SKM-1 treated with dmso at 0.1 percent for 144 hours (cell line): ENCODE results near the gene FGD5.

Experiments
- DNase-seq: peaks from one replicate; lab custom pipeline; 2025; ENCODE audit not compliant: unreplicated experiment; lab: John Stamatoyannopoulos, UW

The FGD5 gene

DNA sequence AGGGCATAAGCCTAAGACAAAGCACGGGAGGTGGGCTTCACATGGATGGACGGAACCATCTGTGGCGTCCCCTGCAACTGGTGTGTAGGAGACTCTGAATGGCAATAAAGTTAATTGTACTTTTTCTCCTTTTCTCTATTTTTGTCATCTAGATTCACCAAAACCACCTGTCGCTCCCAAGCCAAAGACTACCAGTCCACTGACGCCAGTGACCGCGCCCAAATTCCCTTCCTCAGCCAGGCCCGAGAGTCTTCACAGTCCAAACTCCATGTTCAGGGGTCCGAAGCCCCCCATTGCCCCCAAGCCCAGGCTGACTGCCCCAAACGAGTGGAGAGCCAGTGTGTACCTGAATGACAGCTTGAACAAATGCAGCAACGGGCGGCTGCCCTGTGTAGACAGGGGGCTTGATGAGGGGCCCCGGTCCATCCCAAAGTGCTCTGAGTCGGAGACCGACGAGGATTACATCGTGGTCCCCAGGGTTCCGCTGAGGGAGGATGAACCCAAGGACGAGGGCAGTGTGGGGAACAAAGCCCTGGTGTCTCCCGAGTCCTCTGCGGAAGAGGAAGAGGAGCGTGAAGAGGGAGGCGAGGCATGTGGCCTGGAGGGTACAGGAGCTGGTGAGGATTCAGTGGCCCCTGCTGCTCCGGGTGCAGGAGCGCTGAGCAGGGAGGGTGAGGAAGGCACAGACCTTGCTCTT lies at the start of gene FGD5:
Gene FGD5, plus strand, starts transcription at position 159 of the 697 bp plus-strand sequence. Its CDS starts 110 bp downstream, at position 269.
- no peak for DNase-seq

DNA sequence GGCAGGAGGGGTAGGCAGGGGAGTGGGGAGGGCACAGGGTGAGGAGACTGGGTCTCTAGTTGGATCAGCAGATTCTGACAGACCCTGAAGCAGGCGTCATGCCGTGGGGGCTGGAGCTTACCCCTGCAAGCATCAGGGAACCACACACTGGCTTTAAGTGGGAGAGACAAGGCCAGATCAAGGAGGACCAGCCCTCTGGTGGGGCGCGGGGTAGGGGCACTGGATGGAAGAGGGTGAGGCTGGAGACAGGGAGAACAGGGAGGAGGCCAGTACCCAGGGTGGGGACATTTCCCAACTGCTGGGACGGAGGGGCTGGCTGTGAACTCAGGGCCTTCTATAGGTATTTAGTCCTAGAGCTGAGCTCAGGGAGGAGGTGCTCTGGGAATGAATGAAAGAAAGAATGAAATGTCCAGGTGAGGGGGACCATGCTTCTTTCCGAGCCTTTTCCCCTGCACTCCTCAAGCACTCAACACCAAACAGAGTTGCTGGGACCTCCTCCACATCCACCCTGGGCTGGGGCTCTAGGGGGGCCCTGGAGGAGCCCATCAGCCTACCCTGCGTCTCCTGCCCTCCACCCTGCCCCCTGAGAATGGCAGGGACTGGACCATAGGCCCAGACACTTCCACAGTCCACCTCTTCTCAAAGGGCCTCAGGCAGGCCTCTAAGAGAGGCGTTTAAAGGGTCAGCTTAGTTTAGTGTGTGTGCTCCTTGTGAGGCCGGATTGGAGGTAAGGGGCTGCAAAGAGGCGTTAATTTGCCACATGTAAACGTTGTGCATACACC lies 49.0 kb upstream of the FGD5 start:
- no peak for DNase-seq

GRCh38 chr3:14770591-14770990 lies 48.2 kb upstream of the FGD5 start:
- DNase-seq, result no peak

DNA sequence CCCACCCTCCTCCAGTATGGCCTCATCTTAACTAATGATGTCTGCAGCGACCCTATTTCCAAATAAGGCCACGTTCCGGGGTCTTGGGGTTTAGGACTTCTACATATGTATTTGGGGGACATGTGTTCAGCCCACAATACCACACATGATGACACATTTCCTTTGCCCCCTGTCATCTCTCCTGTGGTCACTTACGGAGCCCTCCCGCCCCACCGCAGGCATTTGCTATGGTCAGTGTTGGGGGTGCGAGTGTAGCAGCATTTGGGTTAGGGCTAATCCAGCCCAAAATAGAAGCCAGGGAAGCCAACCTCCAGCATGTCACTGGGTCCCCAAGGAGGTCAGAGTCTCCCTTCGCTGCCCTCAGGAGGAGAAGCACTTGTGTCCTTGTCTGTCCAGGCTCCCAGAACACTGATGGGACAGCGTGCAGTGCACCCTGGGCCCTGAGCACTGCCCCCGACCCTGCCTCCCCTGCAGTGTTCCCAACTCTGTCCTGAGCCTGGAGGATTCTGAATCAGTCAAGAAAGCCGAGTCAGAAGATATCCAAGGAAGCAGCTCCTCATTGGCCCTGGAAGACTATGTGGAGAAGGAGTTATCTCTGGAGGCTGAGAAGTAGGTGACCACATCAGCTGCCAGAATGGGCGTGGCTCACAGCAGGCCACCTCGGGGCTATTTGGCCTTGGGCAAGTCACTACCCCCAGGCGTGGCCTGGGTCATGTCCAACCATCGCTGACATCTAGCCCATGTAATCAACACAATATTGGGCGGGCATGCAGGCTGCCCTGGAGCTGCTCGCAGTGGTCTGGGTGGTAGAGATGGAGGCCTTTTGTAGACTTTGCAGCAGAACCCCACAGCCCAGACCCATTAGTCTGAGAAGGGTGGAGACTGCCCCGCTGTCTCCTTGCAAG lies 46.9 kb upstream of the FGD5 start:
- DNase-seq, result no peak

DNA sequence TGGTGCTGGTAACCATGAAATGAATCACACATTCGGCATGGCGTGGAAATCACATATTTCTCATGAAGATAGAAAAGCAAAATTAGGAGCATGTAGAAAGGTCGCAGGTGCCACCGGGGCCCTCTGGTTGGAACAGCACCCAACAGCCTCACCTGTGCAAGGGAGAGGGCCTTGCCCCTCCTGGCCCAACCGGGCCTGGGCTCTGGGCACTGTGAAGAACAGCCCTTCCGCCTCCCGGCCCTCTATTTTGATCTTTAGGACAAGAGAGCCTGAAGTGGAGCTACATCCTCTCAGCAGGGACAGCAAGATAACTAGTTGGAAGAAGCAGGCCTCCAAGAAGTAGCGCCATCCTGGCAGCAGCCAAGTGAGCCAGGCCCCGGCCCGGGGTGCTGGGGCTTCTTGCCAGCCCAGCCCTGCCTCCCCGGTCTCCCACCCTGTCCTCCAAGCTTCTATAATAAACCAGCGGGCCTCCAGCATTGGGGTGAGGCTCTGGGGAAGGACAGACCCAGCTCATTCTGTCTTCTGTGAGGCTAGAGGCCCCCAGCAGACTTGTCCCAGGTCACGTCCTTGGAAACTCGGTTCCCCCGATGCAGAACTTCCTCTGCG lies 46.1 kb upstream of the FGD5 start:
- no peak for DNase-seq

DNA sequence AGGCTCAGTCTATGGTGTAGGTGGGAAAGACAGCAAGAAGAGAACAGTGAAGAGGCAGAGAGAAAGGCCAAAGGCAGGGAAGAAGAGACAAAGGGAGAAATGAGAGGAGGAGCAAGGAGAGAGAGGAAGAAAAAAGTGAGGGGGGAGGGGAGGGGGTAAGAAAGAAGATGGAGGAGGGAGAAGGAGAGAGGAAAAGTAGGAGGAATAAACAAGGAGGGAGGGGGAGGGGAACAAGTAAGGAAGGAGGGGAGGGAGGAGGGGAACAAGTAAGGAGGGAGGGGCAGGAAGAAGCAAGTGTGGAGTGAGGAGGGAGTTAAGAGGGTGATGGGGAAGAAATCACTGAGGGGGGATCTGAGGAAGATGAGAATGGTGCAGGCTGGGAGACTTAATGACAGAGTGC lies 45.5 kb upstream of the FGD5 start:
- no peak for DNase-seq

- DNase-seq, result no peak
These were observed 45.1 kb upstream of the FGD5 start for GRCh38 chr3:14773691-14774128.

GRCh38 chr3:14774431-14774830 lies 44.3 kb upstream of the FGD5 start:
- DNase-seq, result no peak

GRCh38 chr3:14775011-14775410 lies 43.8 kb upstream of the FGD5 start:
- no peak for DNase-seq

DNA sequence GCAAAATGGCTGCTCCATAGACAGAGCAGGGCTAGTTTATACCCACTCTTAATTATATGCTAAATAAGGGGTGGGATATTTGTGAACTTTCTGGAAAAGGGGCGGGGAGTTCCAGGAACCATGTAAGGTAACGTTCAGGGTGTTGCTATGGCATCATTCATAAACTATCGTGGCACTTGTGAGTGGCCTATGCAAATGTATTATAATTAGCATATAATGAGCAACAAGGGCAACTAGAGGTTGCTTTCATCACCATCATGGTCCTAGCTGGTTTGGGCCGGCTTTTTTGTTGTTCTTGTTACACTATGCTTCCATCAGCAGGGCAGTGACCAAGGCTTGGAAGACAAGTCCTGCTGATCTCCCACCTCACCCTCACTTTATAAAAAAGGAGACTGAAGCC lies 43.2 kb upstream of the FGD5 start:
- DNase-seq, result no peak

GRCh38 chr3:14779069-14779685 lies 39.6 kb upstream of the FGD5 start:
- DNase-seq, result no peak

GRCh38 chr3:14780927-14781507 lies 37.7 kb upstream of the FGD5 start:
- peak; percentile 62 for DNase-seq

DNA sequence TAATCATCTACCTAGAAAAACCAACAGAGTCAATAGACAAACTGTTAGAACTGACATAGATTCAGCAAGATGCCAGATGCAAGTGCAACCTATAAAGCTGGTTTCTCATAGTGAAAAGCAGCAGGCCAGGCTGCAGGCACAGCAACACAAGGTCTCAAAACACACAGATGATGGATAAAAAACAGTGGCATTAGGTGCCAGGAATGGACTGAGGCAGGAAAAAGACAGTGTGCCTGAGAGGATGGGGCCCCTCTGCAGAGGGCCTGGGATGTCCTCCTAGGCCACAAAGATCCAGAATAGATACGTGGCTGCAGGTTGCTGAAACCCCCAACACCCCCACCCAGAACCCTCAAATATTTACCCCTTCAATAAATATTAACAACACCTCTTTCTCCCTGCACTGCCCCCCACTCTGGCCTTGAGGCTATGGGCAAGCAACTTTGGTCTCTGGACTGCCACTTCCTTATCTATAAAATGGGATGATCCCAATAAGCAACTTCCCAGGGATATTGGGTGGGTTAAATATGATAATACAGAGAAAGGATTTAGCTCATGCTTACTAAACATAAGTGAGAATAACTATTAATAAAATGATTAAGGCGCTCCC lies 35.2 kb upstream of the FGD5 start:
- DNase-seq, result no peak

DNA sequence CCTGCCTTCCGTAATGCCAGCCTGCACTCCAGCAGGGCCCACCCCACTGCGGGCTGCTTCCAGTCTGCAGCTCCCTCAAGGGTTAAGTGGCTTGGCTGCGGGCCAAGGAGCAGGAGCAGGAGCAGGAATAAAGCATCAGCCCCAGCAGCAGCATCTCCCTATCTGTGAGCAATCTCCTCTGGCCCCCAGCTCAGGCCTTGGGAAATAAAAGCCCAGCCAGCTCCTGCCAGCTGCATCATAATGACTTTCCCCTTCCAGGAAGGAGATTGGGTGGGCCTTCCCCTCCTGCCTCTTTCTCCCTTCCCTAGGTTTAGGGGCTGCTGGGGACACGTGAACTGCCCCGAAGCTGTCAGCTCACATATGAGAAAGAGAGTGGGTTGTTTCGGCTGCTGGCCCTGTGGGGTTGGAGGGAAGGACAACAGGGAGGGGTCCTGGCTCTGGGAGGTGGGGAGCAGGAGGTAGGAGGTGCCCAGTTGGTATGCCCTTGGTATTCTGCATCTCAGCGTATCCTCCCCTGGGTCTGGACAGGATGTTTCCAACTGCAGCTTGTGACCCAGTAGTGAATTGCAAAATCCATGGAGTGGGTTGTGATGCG lies 34.6 kb upstream of the FGD5 start:
- no peak for DNase-seq

- no peak for DNase-seq
These were observed 33.3 kb upstream of the FGD5 start for GRCh38 chr3:14785207-14786155.

GRCh38 chr3:14786369-14786768 lies 32.4 kb upstream of the FGD5 start:
- DNase-seq, result no peak

GRCh38 chr3:14787630-14788029 lies 31.1 kb upstream of the FGD5 start:
- no peak for DNase-seq

GRCh38 chr3:14788644-14789043 lies 30.1 kb upstream of the FGD5 start:
- DNase-seq, result no peak
